Measurements from ENCODE around the gene MAP3K10.

- TF ChIP-seq, protein P1, sequence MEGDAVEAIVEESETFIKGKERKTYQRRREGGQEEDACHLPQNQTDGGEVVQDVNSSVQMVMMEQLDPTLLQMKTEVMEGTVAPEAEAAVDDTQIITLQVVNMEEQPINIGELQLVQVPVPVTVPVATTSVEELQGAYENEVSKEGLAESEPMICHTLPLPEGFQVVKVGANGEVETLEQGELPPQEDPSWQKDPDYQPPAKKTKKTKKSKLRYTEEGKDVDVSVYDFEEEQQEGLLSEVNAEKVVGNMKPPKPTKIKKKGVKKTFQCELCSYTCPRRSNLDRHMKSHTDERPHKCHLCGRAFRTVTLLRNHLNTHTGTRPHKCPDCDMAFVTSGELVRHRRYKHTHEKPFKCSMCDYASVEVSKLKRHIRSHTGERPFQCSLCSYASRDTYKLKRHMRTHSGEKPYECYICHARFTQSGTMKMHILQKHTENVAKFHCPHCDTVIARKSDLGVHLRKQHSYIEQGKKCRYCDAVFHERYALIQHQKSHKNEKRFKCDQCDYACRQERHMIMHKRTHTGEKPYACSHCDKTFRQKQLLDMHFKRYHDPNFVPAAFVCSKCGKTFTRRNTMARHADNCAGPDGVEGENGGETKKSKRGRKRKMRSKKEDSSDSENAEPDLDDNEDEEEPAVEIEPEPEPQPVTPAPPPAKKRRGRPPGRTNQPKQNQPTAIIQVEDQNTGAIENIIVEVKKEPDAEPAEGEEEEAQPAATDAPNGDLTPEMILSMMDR (IDR thresholded peaks at IDR 0.05) = no peak
- no peak for TF ChIP-seq EP300 (IDR thresholded peaks at IDR 0.05)
Measured at GRCh38 chr19:40263440-40264313, 72.5 kb downstream of the MAP3K10 start.

Data from tibial nerve (tissue), 4 donors.